ENCODE measurements around the gene SLC37A4.
A peak's percentile ranks its signal among the peaks of the same experiment; 100 is the strongest.

The SLC37A4 gene

GRCh38 chr11:119030329-119031047, at the start of gene SLC37A4:
TSS of gene SLC37A4 (minus strand) at chr11:119030877.
- POLR2A ChIA-PET (ENCODE audit: low non-redundant PET) = no interaction called here

GRCh38 chr11:119078675-119079420, 48.2 kb upstream of the SLC37A4 start:
- POLR2A ChIA-PET (ENCODE audit: low non-redundant PET) = interaction anchor here (0.6 kb wide), 1 partner anchor 9 kb away, joined by 3 read pairs; no protein-coding TSS in a partner anchor
- CTCF ChIA-PET = interaction anchor here (0.6 kb wide), 1 partner anchor 11 kb away, joined by 4 read pairs; the partner anchor contains the start of gene VPS11
- TF ChIP-seq CTCF (conservative IDR thresholded peaks at IDR 0.05; ENCODE audit: low read depth) = no peak
- DNase-seq (ENCODE audit: low spot score) = no peak
- 0 out of 2 replicates have a peak overlapping the region, but pooled peaks have one; percentile 2 for H3K27ac ChIP-seq

More at GRCh38 chr11:119030329-119031047, at the start of gene SLC37A4:
- CTCF ChIA-PET = interaction anchor here (0.7 kb wide), 1 partner anchor 12 kb away, joined by 4 read pairs; the partner anchor contains the start of gene TRAPPC4
- TF ChIP-seq CTCF (conservative IDR thresholded peaks at IDR 0.05; ENCODE audit: low read depth) = peak; percentile 92; the same call in 1 of the 2 replicates
- DNase-seq (ENCODE audit: low spot score) = peak; percentile 97
- H3K27ac ChIP-seq = peak within 1 kb of the TSS; percentile 81

- DNase-seq (ENCODE audit: low spot score) = no peak
- CTCF ChIA-PET = interaction anchor here (0.6 kb wide), 1 partner anchor 88 kb away, joined by 3 read pairs; no protein-coding TSS in a partner anchor
- H3K27ac ChIP-seq = peak overlapping the region; percentile 2; the same call in 1 of the 2 replicates
- POLR2A ChIA-PET (ENCODE audit: low non-redundant PET) = interaction anchor here (0.5 kb wide), 1 partner anchor 1135 kb away, joined by 3 read pairs; no protein-coding TSS in a partner anchor
- no peak for TF ChIP-seq CTCF (conservative IDR thresholded peaks at IDR 0.05; ENCODE audit: low read depth)
These were observed 47.2 kb upstream of the SLC37A4 start for GRCh38 chr11:119077839-119078238.

- ChIA-PET POLR2A (ENCODE audit: low non-redundant PET) (interaction anchor here (0.6 to 1.2 kb wide), 4 partner anchors 11 to 27 kb away, joined by 3 to 23 read pairs (median 3); partner anchors contain the start of gene HMBS), CTCF (interaction anchor here (0.6 to 0.9 kb wide), 2 partner anchors 11 kb away, joined by 3 to 4 read pairs; no protein-coding TSS in a partner anchor)
- peak within 1 kb of the TSS; percentile 90 for H3K27ac ChIP-seq
- DNase-seq (ENCODE audit: low spot score) = peak; percentile 99
- TF ChIP-seq CTCF (conservative IDR thresholded peaks at IDR 0.05; ENCODE audit: low read depth) = no peak
These were observed 36.9 kb upstream of the SLC37A4 start, which contains the start of gene VPS11 for GRCh38 chr11:119067371-119068222. TSS of gene VPS11 (plus strand) at chr11:119067818. CDS start at chr11:119067824, 6 bp downstream.

- CTCF ChIA-PET = no interaction called here
- peak; percentile 20; the same call in 1 of the 2 replicates for TF ChIP-seq CTCF (conservative IDR thresholded peaks at IDR 0.05; ENCODE audit: low read depth)
- DNase-seq (ENCODE audit: low spot score) = no peak
- POLR2A ChIA-PET (ENCODE audit: low non-redundant PET) = no interaction called here
- H3K27ac ChIP-seq = no peak overlapping the region
These were observed 34.7 kb upstream of the SLC37A4 start for GRCh38 chr11:119065369-119065768.

Measured in RWPE1 (cell line).